GM12864 (cell line): ENCODE results near the gene AFF1.

Experiments
- DNase-seq: peaks from one replicate; pipeline ENCODE4 v3.0.0-alpha.2; 2011; ENCODE audit warnings: low read depth
- H3K4me3 ChIP-seq: 2 replicates; pipeline ENCODE4 v1.5.1; 2011; ENCODE audit warnings: mild to moderate bottlenecking, low read depth, low read length, control low read depth
- CTCF ChIP-seq: IDR thresholded peaks from 2 replicates; pipeline ENCODE4 v1.5.1; 2011; ENCODE audit warnings: low read depth, mild to moderate bottlenecking, moderate library complexity, low read length, control low read depth, inconsistent platforms; ENCODE audit errors: missing control alignments

Gene AFF1

GRCh38 chr4:86971355-86971683 lies 36.5 kb downstream of the AFF1 start:
- no peak for DNase-seq
- no peak for TF ChIP-seq CTCF
- no peak overlapping the region for H3K4me3 ChIP-seq

- no peak overlapping the region for H3K4me3 ChIP-seq
- DNase-seq = no peak
- TF ChIP-seq CTCF = no peak
These were observed 38.2 kb downstream of the AFF1 start for GRCh38 chr4:86972997-86973396.

GRCh38 chr4:86973668-86974067 lies 38.9 kb downstream of the AFF1 start:
- DNase-seq = no peak
- no peak for TF ChIP-seq CTCF
- H3K4me3 ChIP-seq = no peak overlapping the region

GRCh38 chr4:86974551-86974994 lies 39.8 kb downstream of the AFF1 start:
- no peak overlapping the region for H3K4me3 ChIP-seq
- no peak for DNase-seq
- no peak for TF ChIP-seq CTCF

- no peak for TF ChIP-seq CTCF
- no peak overlapping the region for H3K4me3 ChIP-seq
- no peak for DNase-seq
These were observed 41.1 kb downstream of the AFF1 start for GRCh38 chr4:86975927-86976326.

GRCh38 chr4:86976801-86977485 lies 42.1 kb downstream of the AFF1 start:
- DNase-seq = no peak
- TF ChIP-seq CTCF = no peak
- H3K4me3 ChIP-seq = no peak overlapping the region

- no peak for DNase-seq
- no peak for TF ChIP-seq CTCF
- H3K4me3 ChIP-seq = no peak overlapping the region
These were observed 42.9 kb downstream of the AFF1 start for GRCh38 chr4:86977621-86978184.
